ENCODE measurements around the gene LMF1. TPM values are rescaled to one million over a fixed set of nuclear protein-coding genes. Genes with fewer than 3 reads are reported as not detected.

Gene LMF1
- total and polyA plus RNA-seq, 2 donors (not counting 1 experiment from before 2014, with no cell fraction given): 36.4 to 63.2 TPM

- Histone ChIP-seq H3K9ac (ENCODE audit: low read length) (no peak overlapping the region), H3K4me1 (ENCODE audit: control insufficient read depth in 2 of 2, insufficient read depth in 2 of 2, low read length in 2 of 2) (no peaks in the 10 kb centered on the region), H2AFZ (ENCODE audit: insufficient read depth, low read depth, low read length, poor library complexity, severe bottlenecking) (no peak overlapping the region), H3K36me3 (replicated peaks in 1 of 2; ENCODE audit: control extremely low read depth in 1 of 2, control insufficient read depth in 1 of 2, extremely low read depth in 1 of 2, insufficient read depth in 2 of 2, low read length in 1 of 2) (peaks cover 0 to 8% of the 10 kb centered on the region in 2 experiments), H3K27ac (ENCODE audit: low read length in 2 of 2) (no peak overlapping the region), H3K9me3 (ENCODE audit: control extremely low read depth in 1 of 3, control insufficient read depth in 2 of 3, insufficient read depth in 1 of 3, low read length in 2 of 3) (peaks cover 0 to 5% (median 0%) of the 10 kb centered on the region in 3 donors), H3K4me3 (ENCODE audit: control extremely low read depth in 1 of 5, extremely low read depth in 1 of 5, insufficient read depth in 1 of 5, low read depth in 2 of 5, low read length in 4 of 5) (no peak overlapping the region), H3K27me3 (replicated peaks in 1 of 4; ENCODE audit: control extremely low read depth in 1 of 4, control insufficient read depth in 3 of 4, insufficient read depth in 4 of 4, low read length in 3 of 4) (no peaks in the 10 kb centered on the region), H3K4me2 (replicated peaks; ENCODE audit: low read depth, low read length, poor library complexity, severe bottlenecking) (no peak overlapping the region), H3K79me2 (ENCODE audit: control insufficient read depth, insufficient read depth, low read length) (no peaks in the 10 kb centered on the region), H4K20me1 (ENCODE audit: control insufficient read depth, insufficient read depth, low read length, poor library complexity, severe bottlenecking) (peaks cover 9% of the 10 kb centered on the region)
- no peaks in the 10 kb centered on the region for H3K27me3 Mint-ChIP-seq
- H3K4me1 Mint-ChIP-seq: peaks cover 5% of the 10 kb centered on the region
- ChIA-PET CTCF (no interaction called here), POLR2A (no interaction called here)
- 95% methylated on average over 19 of the region's 19 CpGs for WGBS (ENCODE audit: insufficient coverage)
- intact Hi-C loops (cut with micrococcal nuclease): no loop called here
- DNase-seq: no peak
- H3K27ac Mint-ChIP-seq: no peak overlapping the region
- H3K4me3 Mint-ChIP-seq: no peak overlapping the region
- no peaks in the 10 kb centered on the region for H3K9me3 Mint-ChIP-seq (ENCODE audit: insufficient read depth)
- TF ChIP-seq EZH2 (IDR thresholded peaks at IDR 0.05; ENCODE audit: borderline replicate concordance, insufficient read depth, low read depth, low read length, poor library complexity, severe bottlenecking): no peak
- no peak for TF ChIP-seq CTCF (IDR thresholded peaks at IDR 0.05)
- ATAC-seq (ENCODE audit: low read depth): no peak
Observed at GRCh38 chr16:915546-915945, 55.2 kb downstream of the LMF1 start.

- H3K27ac ChIP-seq (ENCODE audit: low read length in 2 of 2): no peak overlapping the region
- POLR2A ChIA-PET: no interaction called here
- DNase-seq: no peak
- no peaks in the 10 kb centered on the region for H3K79me2 ChIP-seq (ENCODE audit: control insufficient read depth, insufficient read depth, low read length)
- peaks cover 8% of the 10 kb centered on the region for H4K20me1 ChIP-seq (ENCODE audit: control insufficient read depth, insufficient read depth, low read length, poor library complexity, severe bottlenecking)
- Mint-ChIP-seq H3K4me1 (no peaks in the 10 kb centered on the region), H3K9me3 (ENCODE audit: insufficient read depth) (no peaks in the 10 kb centered on the region), H3K27me3 (no peaks in the 10 kb centered on the region), H3K27ac (no peak overlapping the region), H3K4me3 (no peak overlapping the region)
- H3K9me3 ChIP-seq (ENCODE audit: control extremely low read depth in 1 of 3, control insufficient read depth in 2 of 3, insufficient read depth in 1 of 3, low read length in 2 of 3): peaks cover 0 to 7% (median 0%) of the 10 kb centered on the region in 3 donors
- no peaks in the 10 kb centered on the region for H3K27me3 ChIP-seq (replicated peaks in 1 of 4; ENCODE audit: control extremely low read depth in 1 of 4, control insufficient read depth in 3 of 4, insufficient read depth in 4 of 4, low read length in 3 of 4)
- H3K36me3 ChIP-seq (replicated peaks in 1 of 2; ENCODE audit: control extremely low read depth in 1 of 2, control insufficient read depth in 1 of 2, extremely low read depth in 1 of 2, insufficient read depth in 2 of 2, low read length in 1 of 2): peaks cover 0 to 13% of the 10 kb centered on the region in 2 experiments
- no peak overlapping the region for H3K4me3 ChIP-seq (ENCODE audit: control extremely low read depth in 1 of 5, extremely low read depth in 1 of 5, insufficient read depth in 1 of 5, low read depth in 2 of 5, low read length in 4 of 5)
- no peak overlapping the region for H2AFZ ChIP-seq (ENCODE audit: insufficient read depth, low read depth, low read length, poor library complexity, severe bottlenecking)
- no peaks in the 10 kb centered on the region for H3K4me1 ChIP-seq (ENCODE audit: control insufficient read depth in 2 of 2, insufficient read depth in 2 of 2, low read length in 2 of 2)
- H3K9ac ChIP-seq (ENCODE audit: low read length): no peak overlapping the region
- ATAC-seq (ENCODE audit: low read depth): no peak
- CTCF ChIA-PET: no interaction called here
- TF ChIP-seq CTCF (IDR thresholded peaks at IDR 0.05): no peak
- TF ChIP-seq EZH2 (IDR thresholded peaks at IDR 0.05; ENCODE audit: borderline replicate concordance, insufficient read depth, low read depth, low read length, poor library complexity, severe bottlenecking): no peak
- intact Hi-C loops (cut with micrococcal nuclease): no loop called here
- WGBS (ENCODE audit: insufficient coverage): 93% methylated on average over 4 of the region's 4 CpGs
- no peak overlapping the region for H3K4me2 ChIP-seq (replicated peaks; ENCODE audit: low read depth, low read length, poor library complexity, severe bottlenecking)
Observed at GRCh38 chr16:914440-914839, 56.3 kb downstream of the LMF1 start.

Measured in B cell (primary cell).